K562 (cell line): ENCODE results near the gene SIGLEC15. TPM values are rescaled to one million over a fixed set of nuclear protein-coding genes. Genes with fewer than 3 reads are reported as not detected.

Experiments
- ATAC-seq: fragments of 200-7000 bp; cut with Tn5 transposase; 3 replicates; pipeline ENCODE4 v1.9.1; 2020; ENCODE audit warnings: moderate library complexity
- BruUV-seq: library from RNA; stranded (reverse); fragments of 400-500 nt; replicated peaks from 2 replicates; lab custom pipeline; 2021; lab: Mats Ljungman, UMichigan
- CTCF ChIA-PET: fragments of 300-600 bp; formaldehyde crosslinking; extraction: SDS; loops from one replicate; lab custom pipeline; 2021; ENCODE audit warnings: low intra/inter-chr PET ratio; lab: Yijun Ruan, JAX
- POLR2A ChIA-PET: fragments of 300-600, 350-650 bp; sonication (Branson Sonifier 250); formaldehyde crosslinking; extraction: SDS; loops from one replicate; lab custom pipeline; 2021; ENCODE audit warnings: antibody characterized with exemption, inconsistent platforms; lab: Yijun Ruan, JAX
- DNase-seq, 4 experiments: peaks; one replicate each; pipeline versions ENCODE4 v3.0.0 to v3.0.0-alpha.2; 2011 to 2018; ENCODE audit warnings: low spot score in 3 of 4, mixed read lengths in 3 of 4; ENCODE audit errors: extremely low read depth in 1 of 4
- FAIRE-seq: peaks from 2 replicates; lab custom pipeline; 2011; peaks lifted over from hg19 to GRCh38; lab: Jason Lieb, UNC
- H2AFZ ChIP-seq: 2 replicates; pipeline ENCODE4 v1.6.0; 2011; ENCODE audit warnings: low read depth, low read length, control low read depth, inconsistent platforms
- H3K27ac ChIP-seq: fragments of 200-600 bp; 3 replicates; pipeline ENCODE4 v1.8.0; 2011; ENCODE audit warnings: low read depth, mild to moderate bottlenecking, control low read depth, inconsistent platforms, low read length, moderate library complexity, mixed read lengths; ENCODE audit errors: extremely low read depth
- H3K27me3 ChIP-seq, 2 experiments: fragments of 300-600 bp in 1 of 2; 2 replicates in 1 of 2; 3 replicates in 1 of 2; pipeline versions ENCODE4 v1.6.0 to v1.8.0; 2011; ENCODE audit warnings: inconsistent platforms in 2 of 2, low read length in 2 of 2, mild to moderate bottlenecking in 1 of 2, mixed read lengths in 1 of 2, moderate library complexity in 1 of 2; ENCODE audit not compliant: control insufficient read depth in 2 of 2, insufficient read depth in 2 of 2
- H3K36me3 ChIP-seq: fragments of 300-600 bp; 3 replicates; pipeline ENCODE4 v1.8.0; 2011; ENCODE audit warnings: mild to moderate bottlenecking, low read length, inconsistent platforms; ENCODE audit not compliant: control insufficient read depth, insufficient read depth
- H3K4me1 ChIP-seq, 2 experiments: fragments of 200-600 bp in 1 of 2; replicated peaks in 1 of 2; 2 replicates in 1 of 2; 3 replicates in 1 of 2; pipeline versions ENCODE4 v1.5.1 to v1.8.0; 2011; ENCODE audit warnings: inconsistent platforms in 2 of 2, low read length in 2 of 2, mild to moderate bottlenecking in 1 of 2, mixed read lengths in 1 of 2, moderate library complexity in 1 of 2; ENCODE audit not compliant: control insufficient read depth in 2 of 2, insufficient read depth in 2 of 2
- H3K4me2 ChIP-seq: 2 replicates; pipeline ENCODE4 v1.6.1; 2011; ENCODE audit warnings: low read length, control low read depth, inconsistent platforms, mixed read lengths; ENCODE audit not compliant: insufficient read depth
- H3K4me3 ChIP-seq: fragments of 200-600 bp; sonication (generic), shearing (Covaris generic); 2 replicates; pipeline ENCODE4 v1.5.1; 2016; ENCODE audit warnings: control low read depth, inconsistent platforms
- H3K79me2 ChIP-seq: fragments of 200-600 bp; 3 replicates; pipeline ENCODE4 v1.8.0; 2011; ENCODE audit warnings: low read length, inconsistent platforms; ENCODE audit not compliant: control insufficient read depth, insufficient read depth
- H3K9ac ChIP-seq, 2 experiments: 2 replicates each; pipeline versions ENCODE4 v1.6.0 to v1.6.1; 2011; ENCODE audit warnings: low read depth in 2 of 2, low read length in 2 of 2, control low read depth in 1 of 2, inconsistent platforms in 1 of 2, mild to moderate bottlenecking in 1 of 2, mixed read lengths in 1 of 2; ENCODE audit not compliant: insufficient read depth in 1 of 2
- H3K9me1 ChIP-seq: one replicate; pipeline ENCODE4 v1.6.0; 2011; ENCODE audit warnings: inconsistent platforms, mild to moderate bottlenecking, low read length, moderate library complexity; ENCODE audit not compliant: control insufficient read depth, insufficient read depth
- H3K9me3 ChIP-seq: replicated peaks from 2 replicates; pipeline ENCODE4 v1.5.1; 2011; ENCODE audit warnings: low read depth, low read length, inconsistent platforms; ENCODE audit not compliant: control insufficient read depth, insufficient read depth
- H4K20me1 ChIP-seq: replicated peaks from 2 replicates; pipeline ENCODE4 v1.6.1; 2011; ENCODE audit warnings: low read length, inconsistent platforms, mixed read lengths; ENCODE audit not compliant: control insufficient read depth, insufficient read depth
- CBFA2T2 ChIP-seq: fragments of 450-650 bp; conservative IDR thresholded peaks from 2 replicates; pipeline ENCODE4 v1.6.1; 2017; ENCODE audit warnings: mild to moderate bottlenecking
- RBM34 ChIP-seq: fragments of 200-400 bp; formaldehyde crosslinking; IDR thresholded peaks from 2 replicates; pipeline ENCODE4 v1.6.1; 2018; ENCODE audit warnings: low read length, borderline replicate concordance; ENCODE audit not compliant: insufficient read depth
- ZFP30 ChIP-seq: fragments of 250-450 bp; sonication (Bioruptor Pico); IDR thresholded peaks from 2 replicates; pipeline ENCODE4 v1.8.0; 2022; ENCODE audit warnings: moderate library complexity, mild to moderate bottlenecking, inconsistent platforms, borderline replicate concordance
- ZNF347 ChIP-seq: fragments of 450-650 bp; formaldehyde crosslinking; IDR thresholded peaks from 2 replicates; pipeline ENCODE4 v1.4.0; 2020; ENCODE audit warnings: low read depth, mild to moderate bottlenecking, moderate library complexity
- ZNF583 ChIP-seq: fragments of 250-450 bp; sonication (Bioruptor Pico); IDR thresholded peaks from 2 replicates; pipeline ENCODE4 v1.4.0; 2020
- ZSCAN29 ChIP-seq: fragments of 450-650 bp; IDR thresholded peaks from 2 replicates; pipeline ENCODE4 v1.6.1; 2017
- WGBS: fragments of 100-300 bp; shearing (Covaris generic); methylation state at CpG from one replicate; pipeline ENCODE4 v1.1.6; 2016; ENCODE audit warnings: low coverage, mixed read lengths; ENCODE audit not compliant: insufficient coverage; ENCODE audit errors: missing lambda C conversion rate; 5-methylcytosine and 5-hydroxymethylcytosine counted together
- in situ Hi-C: fragments of 300-500 bp; cut with MboI; formaldehyde crosslinking; loops from 4 replicates; pipeline ENCODE4 v1.15.0; 2018; ENCODE audit warnings: inconsistent platforms, mixed read lengths
- intact Hi-C: fragments of 100-400 bp; cut with micrococcal nuclease; formaldehyde crosslinking; loops from 2 replicates; pipeline ENCODE4 v1.14.2; 2022
- polyA plus RNA-seq, 8 experiments: library from polyadenylated mRNA; depleted of rRNA in 4 of 8; stranded (reverse) in 5 of 8; unstranded in 3 of 8; fragments of >200 nt; fragmentation: Nextera tagmentation in 2 of 8; fragmentation: Illumina TruSeq in 1 of 8; extraction: Ambion mirVana in 2 of 8; extraction: Trizol in 1 of 8; gene quantifications; 2 replicates each; pipeline versions ENCODE4 v1.2.1 to v1.2.3, GENCODE V29; 2011 to 2014; ENCODE audit warnings: inconsistent platforms in 1 of 8, missing spikeins in 1 of 8
- total RNA-seq, 7 experiments: library from RNA; depleted of rRNA in 6 of 7; stranded (reverse); fragments of >200 nt in 6 of 7; fragmentation: Illumina TruSeq in 2 of 7; extraction: Trizol in 2 of 7; gene quantifications; 2 replicates each; pipeline versions ENCODE4 v1.2.1 to v1.2.3, GENCODE V29; 2011 to 2021; ENCODE audit warnings: low replicate concordance in 1 of 7
- TF ChIP-seq, protein P1 (sequence below): fragments of 450-650 bp; IDR thresholded peaks from 2 replicates; pipeline ENCODE4 v1.7.1; 2018; ENCODE audit warnings: mild to moderate bottlenecking, low read depth; ENCODE audit not compliant: partially characterized antibody
- TF ChIP-seq, protein P2 (sequence below): fragments of 200-600 bp; sonication (generic); IDR thresholded peaks from one replicate; pipeline ENCODE4 v1.6.1; 2012; ENCODE audit warnings: mild to moderate bottlenecking, low read depth, low read length, inconsistent platforms

The SIGLEC15 gene
- total and polyA plus RNA-seq, 9 of the 15 experiments (the other 6 are each of a cell fraction or from before 2014, with no cell fraction given): not detected

DNA sequence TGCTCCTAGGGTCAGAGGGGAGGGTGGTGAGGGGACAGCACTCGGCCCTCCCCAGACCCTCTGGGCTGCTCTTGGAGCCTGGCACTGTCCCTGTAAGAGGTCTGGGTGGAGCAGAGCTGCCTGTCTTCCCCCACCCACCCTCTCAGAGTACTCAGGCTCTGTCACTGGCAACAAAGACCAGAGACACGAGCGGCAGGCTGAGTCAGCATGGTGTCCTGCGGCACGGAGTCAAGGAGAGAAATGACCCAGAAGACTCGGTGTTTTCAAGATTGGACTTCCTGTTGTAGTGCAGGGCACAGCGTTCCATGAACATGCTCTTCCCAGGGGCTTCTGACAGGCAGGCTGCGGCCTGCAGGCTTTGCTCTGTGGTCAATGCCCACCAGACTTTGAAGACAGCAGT is 19.9 kb downstream of the SIGLEC15 start (continued):
- no peak for TF ChIP-seq ZFP30 (CRISPR knock-in tag)
- TF ChIP-seq ZNF583 (CRISPR knock-in tag): no peak

DNA sequence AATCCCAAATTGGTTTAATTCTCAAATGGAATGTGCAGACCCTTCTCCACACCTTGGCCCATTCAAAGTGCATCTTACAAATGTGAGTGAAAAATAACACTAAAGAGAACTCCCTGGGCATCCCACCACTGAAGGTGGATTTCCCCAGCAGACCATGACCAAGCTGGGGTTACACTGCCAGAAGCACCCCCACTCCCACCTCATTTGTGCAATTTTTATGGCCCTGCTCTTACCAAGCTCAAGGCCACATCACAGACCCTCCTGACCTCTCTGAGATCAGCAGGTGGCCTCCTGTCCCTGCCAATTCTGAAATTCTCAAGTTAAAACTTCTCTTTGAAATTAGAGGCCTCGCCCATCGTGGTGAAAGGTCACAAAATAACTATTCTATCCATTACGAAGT is 21.6 kb downstream of the SIGLEC15 start:
- ChIA-PET POLR2A (no interaction called here), CTCF (no interaction called here)
- Histone ChIP-seq H3K4me1 (peaks cover 0 to 4% of the 10 kb centered on the region in 2 experiments; a peak in 1 of 5 replicates), H3K9me3 (no peaks in the 10 kb centered on the region), H3K9ac (no peak overlapping the region), H3K27ac (no peak overlapping the region), H3K27me3 (no peaks in the 10 kb centered on the region), H4K20me1 (no peaks in the 10 kb centered on the region), H2AFZ (no peak overlapping the region), H3K4me2 (no peak overlapping the region), H3K4me3 (no peak overlapping the region), H3K9me1 (no peaks in the 10 kb centered on the region), H3K36me3 (peaks cover 5% of the 10 kb centered on the region; the same call in 1 of the 3 replicates), H3K79me2 (no peaks in the 10 kb centered on the region)
- WGBS: 59% methylated on average over 3 of the region's 3 CpGs
- FAIRE-seq (no peak), ATAC-seq (no peak), DNase-seq (no peak)
- in situ Hi-C loops: no loop called here
- no TSS peak for BruUV-seq
- intact Hi-C loops: no loop called here
- TF ChIP-seq ZNF347 (CRISPR knock-in tag): no peak
- TF ChIP-seq, protein P1, sequence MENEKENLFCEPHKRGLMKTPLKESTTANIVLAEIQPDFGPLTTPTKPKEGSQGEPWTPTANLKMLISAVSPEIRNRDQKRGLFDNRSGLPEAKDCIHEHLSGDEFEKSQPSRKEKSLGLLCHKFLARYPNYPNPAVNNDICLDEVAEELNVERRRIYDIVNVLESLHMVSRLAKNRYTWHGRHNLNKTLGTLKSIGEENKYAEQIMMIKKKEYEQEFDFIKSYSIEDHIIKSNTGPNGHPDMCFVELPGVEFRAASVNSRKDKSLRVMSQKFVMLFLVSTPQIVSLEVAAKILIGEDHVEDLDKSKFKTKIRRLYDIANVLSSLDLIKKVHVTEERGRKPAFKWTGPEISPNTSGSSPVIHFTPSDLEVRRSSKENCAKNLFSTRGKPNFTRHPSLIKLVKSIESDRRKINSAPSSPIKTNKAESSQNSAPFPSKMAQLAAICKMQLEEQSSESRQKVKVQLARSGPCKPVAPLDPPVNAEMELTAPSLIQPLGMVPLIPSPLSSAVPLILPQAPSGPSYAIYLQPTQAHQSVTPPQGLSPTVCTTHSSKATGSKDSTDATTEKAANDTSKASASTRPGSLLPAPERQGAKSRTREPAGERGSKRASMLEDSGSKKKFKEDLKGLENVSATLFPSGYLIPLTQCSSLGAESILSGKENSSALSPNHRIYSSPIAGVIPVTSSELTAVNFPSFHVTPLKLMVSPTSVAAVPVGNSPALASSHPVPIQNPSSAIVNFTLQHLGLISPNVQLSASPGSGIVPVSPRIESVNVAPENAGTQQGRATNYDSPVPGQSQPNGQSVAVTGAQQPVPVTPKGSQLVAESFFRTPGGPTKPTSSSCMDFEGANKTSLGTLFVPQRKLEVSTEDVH: no peak
- TF ChIP-seq RBM34: no peak
- TF ChIP-seq, protein P2, sequence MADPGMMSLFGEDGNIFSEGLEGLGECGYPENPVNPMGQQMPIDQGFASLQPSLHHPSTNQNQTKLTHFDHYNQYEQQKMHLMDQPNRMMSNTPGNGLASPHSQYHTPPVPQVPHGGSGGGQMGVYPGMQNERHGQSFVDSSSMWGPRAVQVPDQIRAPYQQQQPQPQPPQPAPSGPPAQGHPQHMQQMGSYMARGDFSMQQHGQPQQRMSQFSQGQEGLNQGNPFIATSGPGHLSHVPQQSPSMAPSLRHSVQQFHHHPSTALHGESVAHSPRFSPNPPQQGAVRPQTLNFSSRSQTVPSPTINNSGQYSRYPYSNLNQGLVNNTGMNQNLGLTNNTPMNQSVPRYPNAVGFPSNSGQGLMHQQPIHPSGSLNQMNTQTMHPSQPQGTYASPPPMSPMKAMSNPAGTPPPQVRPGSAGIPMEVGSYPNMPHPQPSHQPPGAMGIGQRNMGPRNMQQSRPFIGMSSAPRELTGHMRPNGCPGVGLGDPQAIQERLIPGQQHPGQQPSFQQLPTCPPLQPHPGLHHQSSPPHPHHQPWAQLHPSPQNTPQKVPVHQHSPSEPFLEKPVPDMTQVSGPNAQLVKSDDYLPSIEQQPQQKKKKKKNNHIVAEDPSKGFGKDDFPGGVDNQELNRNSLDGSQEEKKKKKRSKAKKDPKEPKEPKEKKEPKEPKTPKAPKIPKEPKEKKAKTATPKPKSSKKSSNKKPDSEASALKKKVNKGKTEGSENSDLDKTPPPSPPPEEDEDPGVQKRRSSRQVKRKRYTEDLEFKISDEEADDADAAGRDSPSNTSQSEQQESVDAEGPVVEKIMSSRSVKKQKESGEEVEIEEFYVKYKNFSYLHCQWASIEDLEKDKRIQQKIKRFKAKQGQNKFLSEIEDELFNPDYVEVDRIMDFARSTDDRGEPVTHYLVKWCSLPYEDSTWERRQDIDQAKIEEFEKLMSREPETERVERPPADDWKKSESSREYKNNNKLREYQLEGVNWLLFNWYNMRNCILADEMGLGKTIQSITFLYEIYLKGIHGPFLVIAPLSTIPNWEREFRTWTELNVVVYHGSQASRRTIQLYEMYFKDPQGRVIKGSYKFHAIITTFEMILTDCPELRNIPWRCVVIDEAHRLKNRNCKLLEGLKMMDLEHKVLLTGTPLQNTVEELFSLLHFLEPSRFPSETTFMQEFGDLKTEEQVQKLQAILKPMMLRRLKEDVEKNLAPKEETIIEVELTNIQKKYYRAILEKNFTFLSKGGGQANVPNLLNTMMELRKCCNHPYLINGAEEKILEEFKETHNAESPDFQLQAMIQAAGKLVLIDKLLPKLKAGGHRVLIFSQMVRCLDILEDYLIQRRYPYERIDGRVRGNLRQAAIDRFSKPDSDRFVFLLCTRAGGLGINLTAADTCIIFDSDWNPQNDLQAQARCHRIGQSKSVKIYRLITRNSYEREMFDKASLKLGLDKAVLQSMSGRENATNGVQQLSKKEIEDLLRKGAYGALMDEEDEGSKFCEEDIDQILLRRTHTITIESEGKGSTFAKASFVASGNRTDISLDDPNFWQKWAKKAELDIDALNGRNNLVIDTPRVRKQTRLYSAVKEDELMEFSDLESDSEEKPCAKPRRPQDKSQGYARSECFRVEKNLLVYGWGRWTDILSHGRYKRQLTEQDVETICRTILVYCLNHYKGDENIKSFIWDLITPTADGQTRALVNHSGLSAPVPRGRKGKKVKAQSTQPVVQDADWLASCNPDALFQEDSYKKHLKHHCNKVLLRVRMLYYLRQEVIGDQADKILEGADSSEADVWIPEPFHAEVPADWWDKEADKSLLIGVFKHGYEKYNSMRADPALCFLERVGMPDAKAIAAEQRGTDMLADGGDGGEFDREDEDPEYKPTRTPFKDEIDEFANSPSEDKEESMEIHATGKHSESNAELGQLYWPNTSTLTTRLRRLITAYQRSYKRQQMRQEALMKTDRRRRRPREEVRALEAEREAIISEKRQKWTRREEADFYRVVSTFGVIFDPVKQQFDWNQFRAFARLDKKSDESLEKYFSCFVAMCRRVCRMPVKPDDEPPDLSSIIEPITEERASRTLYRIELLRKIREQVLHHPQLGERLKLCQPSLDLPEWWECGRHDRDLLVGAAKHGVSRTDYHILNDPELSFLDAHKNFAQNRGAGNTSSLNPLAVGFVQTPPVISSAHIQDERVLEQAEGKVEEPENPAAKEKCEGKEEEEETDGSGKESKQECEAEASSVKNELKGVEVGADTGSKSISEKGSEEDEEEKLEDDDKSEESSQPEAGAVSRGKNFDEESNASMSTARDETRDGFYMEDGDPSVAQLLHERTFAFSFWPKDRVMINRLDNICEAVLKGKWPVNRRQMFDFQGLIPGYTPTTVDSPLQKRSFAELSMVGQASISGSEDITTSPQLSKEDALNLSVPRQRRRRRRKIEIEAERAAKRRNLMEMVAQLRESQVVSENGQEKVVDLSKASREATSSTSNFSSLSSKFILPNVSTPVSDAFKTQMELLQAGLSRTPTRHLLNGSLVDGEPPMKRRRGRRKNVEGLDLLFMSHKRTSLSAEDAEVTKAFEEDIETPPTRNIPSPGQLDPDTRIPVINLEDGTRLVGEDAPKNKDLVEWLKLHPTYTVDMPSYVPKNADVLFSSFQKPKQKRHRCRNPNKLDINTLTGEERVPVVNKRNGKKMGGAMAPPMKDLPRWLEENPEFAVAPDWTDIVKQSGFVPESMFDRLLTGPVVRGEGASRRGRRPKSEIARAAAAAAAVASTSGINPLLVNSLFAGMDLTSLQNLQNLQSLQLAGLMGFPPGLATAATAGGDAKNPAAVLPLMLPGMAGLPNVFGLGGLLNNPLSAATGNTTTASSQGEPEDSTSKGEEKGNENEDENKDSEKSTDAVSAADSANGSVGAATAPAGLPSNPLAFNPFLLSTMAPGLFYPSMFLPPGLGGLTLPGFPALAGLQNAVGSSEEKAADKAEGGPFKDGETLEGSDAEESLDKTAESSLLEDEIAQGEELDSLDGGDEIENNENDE: no peak
- TF ChIP-seq CBFA2T2: no peak
- no peak for TF ChIP-seq ZSCAN29
